Activated CD4-positive, alpha-beta memory T cell treated with anti-CD3 and anti-CD28 coated beads for 36 hours (primary cell): ENCODE data around the gene ADAMTS13. TPM values are rescaled to one million over a fixed set of nuclear protein-coding genes. Genes with fewer than 3 reads are reported as not detected.

Source experiments
- CTCF ChIA-PET: fragments of 350-600 bp; sonication (Branson Sonifier 250); formaldehyde crosslinking; loops from one replicate; lab custom pipeline; 2021; ENCODE audit warnings: antibody characterized with exemption, inconsistent platforms; lab: Charles Lee
- POLR2A ChIA-PET: fragments of 350-600 bp; sonication (Branson Sonifier 250); formaldehyde crosslinking; loops from one replicate; lab custom pipeline; 2021; ENCODE audit warnings: antibody characterized with exemption; lab: Charles Lee
- DNase-seq: peaks from one replicate; pipeline ENCODE4 v3.0.0-alpha.2; 2020
- H3K27ac Mint-ChIP-seq: one replicate; pipeline ENCODE4 v1.8.0; 2021; ENCODE audit warnings: mixed read lengths
- H3K27me3 Mint-ChIP-seq: one replicate; pipeline ENCODE4 v1.8.0; 2021; ENCODE audit warnings: mixed read lengths
- H3K36me3 Mint-ChIP-seq: one replicate; pipeline ENCODE4 v1.8.0; 2021; ENCODE audit warnings: mixed read lengths
- H3K4me1 Mint-ChIP-seq: one replicate; pipeline ENCODE4 v1.8.0; 2021; ENCODE audit warnings: low read depth, mixed read lengths
- H3K4me3 Mint-ChIP-seq: one replicate; pipeline ENCODE4 v1.8.0; 2021; ENCODE audit warnings: mild to moderate bottlenecking, mixed read lengths
- H3K9me3 Mint-ChIP-seq: one replicate; pipeline ENCODE4 v1.8.0; 2021; ENCODE audit warnings: mixed read lengths
- intact Hi-C: fragments of 100-400 bp; cut with micrococcal nuclease; formaldehyde crosslinking; loops from one replicate; pipeline ENCODE4 v1.15.1; 2023
- total RNA-seq, 2 experiments: library from RNA; stranded (reverse); gene quantifications; one replicate each; pipeline ENCODE4 v1.2.3, GENCODE V29; 2021

The ADAMTS13 gene
- total RNA-seq, 2 experiments from 2014 or later, result 2.4 to 2.6 TPM

DNA sequence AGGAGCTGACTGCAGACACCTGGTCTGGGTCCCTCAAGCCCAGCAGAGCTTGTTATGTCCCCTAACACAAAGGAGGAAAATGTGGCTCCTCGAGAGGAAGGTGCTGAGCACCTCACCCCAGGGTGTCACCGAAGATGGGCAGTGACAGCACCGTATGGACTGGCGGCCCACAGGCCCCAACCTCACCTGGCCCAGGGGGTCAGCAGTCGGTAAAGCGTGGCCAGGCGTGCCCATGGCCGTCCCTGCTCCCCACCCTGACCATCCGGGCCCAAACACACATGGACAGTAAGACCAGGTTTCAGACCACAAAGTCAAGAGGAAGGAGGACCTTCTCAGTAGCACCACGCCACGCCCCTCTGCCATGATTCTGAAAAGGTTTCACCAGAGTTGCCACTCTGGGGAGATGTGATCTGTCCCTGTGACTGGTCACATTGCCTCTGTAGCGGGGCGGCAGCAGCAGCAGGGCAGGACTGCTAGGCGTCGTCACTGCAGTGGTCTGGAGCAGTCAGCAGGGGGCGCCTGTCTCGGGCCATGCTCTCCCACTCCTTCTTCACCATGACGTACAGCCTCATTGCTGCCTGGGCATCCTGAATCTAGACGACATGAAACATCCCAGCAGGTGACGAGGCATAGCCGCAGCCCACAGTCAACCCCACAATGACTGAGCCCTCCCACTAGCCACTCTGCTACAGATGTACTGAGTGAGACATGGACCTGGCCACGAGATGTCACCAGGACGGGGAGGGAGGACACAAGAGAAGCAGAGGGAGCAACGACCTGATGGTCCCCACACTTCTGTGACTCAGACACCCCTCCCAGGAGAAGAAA lies 15.5 kb upstream of the ADAMTS13 start:
- CTCF ChIA-PET, result interaction anchor here (0.9 to 1.2 kb wide), 2 partner anchors 10 to 80 kb away, joined by 3 to 7 read pairs; no protein-coding TSS in a partner anchor
- POLR2A ChIA-PET, result no interaction called here
- Mint-ChIP-seq H3K9me3 (no peaks in the 10 kb centered on the region), H3K4me3 (no peak overlapping the region), H3K27me3 (no peaks in the 10 kb centered on the region), H3K4me1 (peaks cover 14% of the 10 kb centered on the region), H3K27ac (peak overlapping the region; percentile 83), H3K36me3 (peaks cover 35% of the 10 kb centered on the region)
- intact Hi-C loops, result loop anchor here (1.0 to 10.0 kb wide), 5 partner anchors 15 to 222 kb away; partner anchors contain the start of genes SURF1 and SURF2
- peak; percentile 92 for DNase-seq

DNA sequence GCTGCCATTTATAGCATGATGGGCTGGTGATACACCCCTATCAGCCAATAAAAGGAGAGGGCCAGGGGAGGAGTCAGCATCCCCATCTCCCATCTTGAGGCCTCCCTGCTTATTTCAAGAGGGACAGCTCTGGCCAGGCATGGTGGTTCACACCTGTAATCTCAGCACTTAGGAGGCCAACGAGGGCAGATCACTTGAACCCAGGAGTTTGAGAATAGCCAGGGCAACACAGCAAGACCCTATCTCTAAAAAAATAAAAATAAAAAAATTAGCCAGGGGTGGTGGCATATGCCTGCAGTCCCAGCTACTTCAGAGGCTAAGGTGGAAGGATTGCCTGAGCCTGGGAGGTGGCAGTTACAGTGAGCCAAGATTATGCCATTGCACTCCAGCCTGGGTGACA lies 14.1 kb upstream of the ADAMTS13 start:
- H3K27me3 Mint-ChIP-seq, result no peaks in the 10 kb centered on the region
- H3K36me3 Mint-ChIP-seq, result peaks cover 44% of the 10 kb centered on the region
- intact Hi-C loops, result loop anchor here (10.0 kb wide), 2 partner anchors 53 to 223 kb away; partner anchors contain the start of genes SURF1 and SURF2
- CTCF ChIA-PET, result interaction anchor here (0.7 kb wide), 1 partner anchor 997 kb away, joined by 4 read pairs; no protein-coding TSS in a partner anchor
- H3K4me1 Mint-ChIP-seq, result peaks cover 14% of the 10 kb centered on the region
- POLR2A ChIA-PET, result no interaction called here
- H3K4me3 Mint-ChIP-seq, result no peak overlapping the region
- no peaks in the 10 kb centered on the region for H3K9me3 Mint-ChIP-seq
- no peak overlapping the region for H3K27ac Mint-ChIP-seq
- no peak for DNase-seq

DNA sequence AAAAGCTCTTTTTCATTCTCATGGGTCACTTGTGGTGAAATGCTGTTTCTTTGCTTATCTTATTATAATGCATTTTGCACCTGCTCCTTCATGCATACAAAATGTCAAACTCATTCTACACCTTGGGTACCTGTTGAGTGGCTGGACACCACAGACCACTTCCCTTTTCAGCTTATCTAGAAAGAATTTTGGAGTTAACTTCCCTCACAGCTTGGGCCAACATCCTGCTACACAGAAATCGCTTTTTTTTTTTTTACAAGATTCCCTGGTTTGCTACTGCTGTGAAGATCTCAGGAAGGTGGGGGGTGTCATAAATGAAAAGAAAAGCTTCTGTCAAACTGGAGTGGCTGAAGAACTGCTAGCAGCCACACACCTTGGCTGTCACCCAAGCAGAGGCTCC lies 7.0 kb upstream of the ADAMTS13 start:
- DNase-seq, result no peak
- intact Hi-C loops, result loop anchor here (5.0 kb wide), 1 partner anchor 62 kb away; the partner anchor contains the start of gene SLC2A6
- Mint-ChIP-seq H3K27ac (no peak overlapping the region), H3K9me3 (no peaks in the 10 kb centered on the region), H3K27me3 (no peaks in the 10 kb centered on the region), H3K4me1 (peaks cover 41% of the 10 kb centered on the region), H3K4me3 (no peak overlapping the region), H3K36me3 (peaks cover 34% of the 10 kb centered on the region)
- POLR2A ChIA-PET, result interaction anchor here (0.5 to 1.3 kb wide), 2 partner anchors 60 to 62 kb away, joined by 3 to 4 read pairs; no protein-coding TSS in a partner anchor
- CTCF ChIA-PET, result interaction anchor here (0.7 kb wide), 1 partner anchor 328 kb away, joined by 3 read pairs; no protein-coding TSS in a partner anchor

DNA sequence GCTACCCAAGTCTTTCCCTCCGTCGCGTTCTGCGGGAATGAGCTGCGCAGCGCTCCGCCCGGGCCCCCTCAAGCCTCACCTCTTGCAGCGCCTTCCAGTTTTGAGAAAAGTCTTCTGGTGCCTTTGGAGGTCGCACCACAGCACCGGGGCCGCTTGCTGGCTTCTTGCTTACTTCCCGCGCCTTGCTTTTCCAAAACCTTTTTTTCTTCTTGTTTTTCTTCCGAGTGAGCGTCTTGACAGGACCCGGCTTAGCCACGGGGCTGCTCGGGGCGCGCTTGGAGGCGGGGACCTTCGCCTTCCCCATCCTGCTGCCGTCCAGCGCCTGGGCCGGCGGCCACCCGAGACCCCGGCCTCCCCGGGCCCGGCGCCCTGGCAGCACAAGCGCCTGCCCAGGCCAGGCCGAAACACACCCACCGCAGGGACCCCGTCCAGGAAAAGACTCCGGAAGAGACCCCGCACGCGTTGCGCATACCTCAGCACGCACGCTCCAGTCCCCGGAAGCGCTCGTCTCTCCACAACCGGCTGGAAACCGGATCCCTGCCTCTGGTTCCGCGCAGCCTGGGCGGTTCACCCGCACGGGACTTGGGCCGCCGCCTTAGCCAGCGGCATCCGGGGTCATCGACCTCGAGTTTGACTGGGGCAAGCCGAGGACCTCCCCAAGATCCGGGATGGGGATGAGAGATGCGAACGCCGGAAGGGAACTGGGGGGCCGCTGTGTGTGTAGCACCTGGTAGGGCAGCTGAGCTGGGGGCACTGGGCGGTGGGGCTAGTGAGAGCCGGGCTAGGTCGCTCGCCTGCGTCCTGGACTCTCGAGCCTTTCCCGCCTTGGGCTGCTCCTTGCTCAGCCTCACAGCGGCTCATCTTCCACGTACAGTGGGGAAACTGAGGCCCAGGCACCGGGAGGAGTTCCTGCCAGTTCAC lies 4.4 kb upstream of the ADAMTS13 start, which contains the start of gene REXO4:
TSS of gene REXO4 (minus strand) at position 470 of the 921 bp plus-strand sequence. CDS start at position 304, 166 bp downstream.
- ChIA-PET CTCF (interaction anchor here (0.9 to 1.3 kb wide), 5 partner anchors 10 to 396 kb away, joined by 3 to 6 read pairs (median 4); no protein-coding TSS in a partner anchor), POLR2A (interaction anchor here (1.0 to 3.0 kb wide), 3 partner anchors 46 to 387 kb away, joined by 3 to 15 read pairs (median 4); partner anchors contain the start of genes GTF3C5, MED22 and RPL7A)
- Mint-ChIP-seq H3K27me3 (no peaks in the 10 kb centered on the region), H3K27ac (peak within 1 kb of the TSS; percentile 88), H3K4me3 (peak within 1 kb of the TSS; percentile 92), H3K36me3 (peaks cover 22% of the 10 kb centered on the region), H3K4me1 (peaks cover 59% of the 10 kb centered on the region), H3K9me3 (no peaks in the 10 kb centered on the region)
- peak; percentile 92 for DNase-seq
- intact Hi-C loops, result loop anchor here (2.0 to 5.0 kb wide), 2 partner anchors 47 to 60 kb away; partner anchors contain the start of gene SLC2A6

DNA sequence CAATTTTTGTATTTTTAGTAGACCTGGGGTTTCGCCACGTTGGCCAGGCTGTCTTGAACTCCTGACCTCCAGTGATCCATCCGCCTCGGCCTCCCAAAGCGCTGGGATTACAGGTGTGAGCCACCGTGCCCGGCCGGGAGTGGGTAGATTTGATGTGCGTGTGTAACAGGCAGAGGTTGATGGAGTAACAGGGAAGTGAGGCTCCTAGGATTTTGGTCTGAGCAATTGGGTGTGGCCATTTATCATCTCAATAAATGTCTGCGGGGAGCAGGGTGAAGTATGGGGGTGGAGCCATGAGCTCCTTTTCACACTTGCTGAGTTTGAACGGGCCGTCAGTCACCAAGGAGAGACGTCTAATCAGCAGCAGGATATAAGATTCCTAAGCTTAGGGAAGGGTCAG lies 3.2 kb upstream of the ADAMTS13 start:
- peak overlapping the region; percentile 92 for H3K4me3 Mint-ChIP-seq

DNA sequence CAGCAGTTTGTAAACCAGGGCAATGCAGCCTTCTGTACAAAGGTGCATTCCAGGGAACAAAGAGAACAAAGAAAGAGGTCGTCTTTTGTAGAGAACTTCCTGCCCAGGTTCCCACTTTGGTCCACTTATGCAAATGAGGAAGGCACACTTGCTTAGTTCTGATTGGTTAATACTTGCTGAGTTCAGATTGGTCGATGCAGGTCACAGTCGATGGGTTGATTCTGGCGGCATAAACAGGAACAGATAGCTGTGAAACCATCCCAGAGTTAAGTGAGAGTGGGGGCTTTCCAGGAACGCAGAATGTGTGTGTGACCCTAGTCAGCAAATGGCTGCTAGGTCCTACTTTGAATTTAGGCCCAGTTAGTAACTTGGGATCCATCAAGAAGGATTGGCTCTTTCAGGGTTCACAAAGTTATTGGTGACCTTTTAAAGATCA lies 1.8 kb upstream of the ADAMTS13 start:
- Mint-ChIP-seq H3K9me3 (no peaks in the 10 kb centered on the region), H3K36me3 (peaks cover 4% of the 10 kb centered on the region), H3K4me1 (peaks cover 46% of the 10 kb centered on the region), H3K4me3 (no peak overlapping the region), H3K27me3 (peaks cover 4% of the 10 kb centered on the region), H3K27ac (peak overlapping the region; percentile 81)
- ChIA-PET POLR2A (no interaction called here), CTCF (no interaction called here)
- peak; percentile 39 for DNase-seq
- intact Hi-C loops, result loop anchor here (5.0 kb wide), 1 partner anchor 37 kb away; the partner anchor contains the start of gene CACFD1

More for the DNA sequence above, 3.2 kb upstream of the ADAMTS13 start:
- ChIA-PET CTCF (interaction anchor here (1.3 kb wide), 1 partner anchor 233 kb away, joined by 4 read pairs; no protein-coding TSS in a partner anchor), POLR2A (interaction anchor here (1.0 kb wide), 1 partner anchor 388 kb away, joined by 3 read pairs; the partner anchor contains the start of gene GTF3C5)
- DNase-seq, result no peak
- Mint-ChIP-seq H3K27ac (peak overlapping the region; percentile 88), H3K36me3 (peaks cover 15% of the 10 kb centered on the region), H3K27me3 (no peaks in the 10 kb centered on the region), H3K4me1 (peaks cover 58% of the 10 kb centered on the region), H3K9me3 (no peaks in the 10 kb centered on the region)
- intact Hi-C loops, result loop anchor here (2.0 to 5.0 kb wide), 2 partner anchors 48 to 58 kb away; partner anchors contain the start of gene SLC2A6

DNA sequence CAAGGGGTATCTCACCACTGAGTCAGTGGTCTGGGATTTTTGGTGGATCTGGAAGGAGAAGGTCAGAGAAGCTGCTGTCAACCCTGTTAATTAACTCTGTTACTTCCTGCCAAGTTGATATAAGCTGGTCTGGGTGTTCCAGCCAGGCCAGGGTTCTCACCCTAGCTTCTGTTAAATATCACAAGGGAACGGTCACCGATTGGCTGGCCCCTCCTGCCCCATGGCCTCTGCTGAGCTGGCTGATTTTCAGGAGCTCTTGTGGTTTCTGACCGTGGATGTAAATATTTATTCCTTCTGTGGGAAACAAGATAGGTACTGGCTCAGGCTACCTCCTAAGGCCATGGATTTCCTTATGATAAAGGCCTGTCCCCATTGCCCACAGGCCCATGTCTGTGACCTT lies 1.0 kb downstream of the ADAMTS13 start:
- intact Hi-C loops, result loop anchor here (5.0 kb wide), 1 partner anchor 34 kb away; the partner anchor contains the start of gene CACFD1
- ChIA-PET POLR2A (no interaction called here), CTCF (interaction anchor here (0.5 kb wide), 1 partner anchor 56 kb away, joined by 3 read pairs; the partner anchor contains the start of gene SLC2A6)
- peaks cover 32% of the 10 kb centered on the region for H3K4me1 Mint-ChIP-seq
- H3K27me3 Mint-ChIP-seq, result peaks cover 22% of the 10 kb centered on the region
- H3K4me3 Mint-ChIP-seq, result no peak overlapping the region
- H3K27ac Mint-ChIP-seq, result no peak overlapping the region
- no peak for DNase-seq
- H3K36me3 Mint-ChIP-seq, result no peaks in the 10 kb centered on the region
- no peaks in the 10 kb centered on the region for H3K9me3 Mint-ChIP-seq

DNA sequence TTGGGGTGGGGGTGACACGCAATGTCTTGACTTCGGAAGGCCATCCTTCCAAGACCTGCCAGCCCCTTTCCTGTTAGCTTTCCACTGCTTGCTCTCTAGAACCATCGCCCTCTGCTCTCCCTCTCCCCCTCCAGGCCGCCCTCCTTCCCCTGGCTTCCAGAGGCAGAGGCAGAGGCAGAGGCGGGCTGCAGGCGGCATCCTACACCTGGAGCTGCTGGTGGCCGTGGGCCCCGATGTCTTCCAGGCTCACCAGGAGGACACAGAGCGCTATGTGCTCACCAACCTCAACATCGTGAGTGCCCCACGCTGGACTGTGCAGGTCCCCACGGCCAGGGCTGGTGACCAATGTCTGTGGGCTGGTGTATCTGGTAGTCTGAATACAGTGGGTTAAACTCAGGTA lies 2.0 kb downstream of the ADAMTS13 start:
- Mint-ChIP-seq H3K36me3 (no peaks in the 10 kb centered on the region), H3K4me1 (peaks cover 24% of the 10 kb centered on the region), H3K4me3 (no peak overlapping the region), H3K27me3 (peaks cover 23% of the 10 kb centered on the region), H3K9me3 (no peaks in the 10 kb centered on the region), H3K27ac (no peak overlapping the region)
- no peak for DNase-seq
- POLR2A ChIA-PET, result no interaction called here
- intact Hi-C loops, result loop anchor here (5.0 kb wide), 1 partner anchor 33 kb away; the partner anchor contains the start of gene CACFD1
- CTCF ChIA-PET, result no interaction called here

DNA sequence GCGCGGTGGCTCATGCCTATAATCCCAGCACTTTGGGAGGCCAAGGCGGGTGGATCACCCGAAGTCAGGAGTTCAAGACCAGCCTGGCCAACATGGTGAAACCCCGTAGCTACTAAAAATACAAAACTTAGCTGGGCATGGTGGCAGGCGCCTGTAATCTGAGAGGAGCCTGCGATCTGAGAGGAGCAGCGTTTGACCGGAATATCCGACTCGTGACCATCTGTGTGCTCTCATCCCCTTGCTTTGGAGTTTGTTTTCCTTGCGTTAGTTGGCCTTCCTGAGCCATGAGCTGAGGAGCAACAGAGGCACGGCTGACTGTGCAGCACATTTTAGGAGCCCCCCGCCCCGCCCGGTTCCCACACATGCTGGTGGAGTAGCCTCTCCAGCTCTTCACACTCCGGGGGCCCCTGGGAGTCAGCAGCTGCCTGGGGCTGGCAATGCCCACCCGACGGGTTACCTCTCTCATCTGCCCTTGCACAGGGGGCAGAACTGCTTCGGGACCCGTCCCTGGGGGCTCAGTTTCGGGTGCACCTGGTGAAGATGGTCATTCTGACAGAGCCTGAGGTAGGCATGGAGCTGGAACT lies 3.0 kb downstream of the ADAMTS13 start:
- H3K27me3 Mint-ChIP-seq, result peaks cover 26% of the 10 kb centered on the region
- no peak overlapping the region for H3K4me3 Mint-ChIP-seq
- intact Hi-C loops, result no loop called here
- no peak overlapping the region for H3K27ac Mint-ChIP-seq
- ChIA-PET CTCF (no interaction called here), POLR2A (no interaction called here)
- no peaks in the 10 kb centered on the region for H3K36me3 Mint-ChIP-seq
- peaks cover 22% of the 10 kb centered on the region for H3K4me1 Mint-ChIP-seq
- H3K9me3 Mint-ChIP-seq, result no peaks in the 10 kb centered on the region
- no peak for DNase-seq

DNA sequence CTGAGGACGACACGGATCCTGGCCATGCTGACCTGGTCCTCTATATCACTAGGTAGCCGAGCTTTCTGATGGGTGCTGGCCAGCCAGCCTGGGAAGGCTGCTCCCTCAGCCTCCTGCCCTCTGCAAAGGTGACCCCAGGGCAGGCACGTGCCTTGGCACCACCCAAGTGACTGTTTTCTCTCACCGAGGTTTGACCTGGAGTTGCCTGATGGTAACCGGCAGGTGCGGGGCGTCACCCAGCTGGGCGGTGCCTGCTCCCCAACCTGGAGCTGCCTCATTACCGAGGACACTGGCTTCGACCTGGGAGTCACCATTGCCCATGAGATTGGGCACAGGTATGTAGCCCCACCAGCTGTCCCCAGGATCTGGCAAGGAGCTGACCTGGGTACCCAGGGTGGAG lies 3.8 kb downstream of the ADAMTS13 start:
- no peaks in the 10 kb centered on the region for H3K36me3 Mint-ChIP-seq
- no peak overlapping the region for H3K4me3 Mint-ChIP-seq
- POLR2A ChIA-PET, result no interaction called here
- H3K4me1 Mint-ChIP-seq, result peaks cover 17% of the 10 kb centered on the region
- H3K27me3 Mint-ChIP-seq, result peaks cover 28% of the 10 kb centered on the region
- no peak overlapping the region for H3K27ac Mint-ChIP-seq
- H3K9me3 Mint-ChIP-seq, result no peaks in the 10 kb centered on the region
- intact Hi-C loops, result no loop called here
- CTCF ChIA-PET, result no interaction called here
- DNase-seq, result no peak
